ENCODE data around the gene MR1.

MR1 gene

GRCh38 chr1:181089017-181089675, 55.4 kb downstream of the MR1 start:
- Histone ChIP-seq H3K4me3 (ENCODE audit: insufficient read depth, low read depth, low read length, poor library complexity, severe bottlenecking) (peak overlapping the region; percentile 92), H3K4me1 (ENCODE audit: control insufficient read depth, insufficient read depth, low read length, poor library complexity, severe bottlenecking) (peaks cover 11% of the 10 kb centered on the region), H3K9me3 (ENCODE audit: control insufficient read depth, low read length) (no peaks in the 10 kb centered on the region), H3K36me3 (ENCODE audit: control insufficient read depth, insufficient read depth, low read length) (no peaks in the 10 kb centered on the region), H3K27me3 (replicated peaks; ENCODE audit: control insufficient read depth, insufficient read depth, low read length, poor library complexity, severe bottlenecking) (no peaks in the 10 kb centered on the region), H3K27ac (ENCODE audit: insufficient read depth, low read length, poor library complexity, severe bottlenecking) (peak overlapping the region; percentile 99)
- DNase-seq: peak in 2 of 3 donors; percentile 12 to 15

GRCh38 chr1:181089676-181090544, 56.1 kb downstream of the MR1 start:
- H3K4me1 ChIP-seq (ENCODE audit: control insufficient read depth, insufficient read depth, low read length, poor library complexity, severe bottlenecking): peaks cover 11% of the 10 kb centered on the region
- H3K27ac ChIP-seq (ENCODE audit: insufficient read depth, low read length, poor library complexity, severe bottlenecking): peak overlapping the region; percentile 99
- peak; percentile 81 to 82 (median 82) for DNase-seq

DNA sequence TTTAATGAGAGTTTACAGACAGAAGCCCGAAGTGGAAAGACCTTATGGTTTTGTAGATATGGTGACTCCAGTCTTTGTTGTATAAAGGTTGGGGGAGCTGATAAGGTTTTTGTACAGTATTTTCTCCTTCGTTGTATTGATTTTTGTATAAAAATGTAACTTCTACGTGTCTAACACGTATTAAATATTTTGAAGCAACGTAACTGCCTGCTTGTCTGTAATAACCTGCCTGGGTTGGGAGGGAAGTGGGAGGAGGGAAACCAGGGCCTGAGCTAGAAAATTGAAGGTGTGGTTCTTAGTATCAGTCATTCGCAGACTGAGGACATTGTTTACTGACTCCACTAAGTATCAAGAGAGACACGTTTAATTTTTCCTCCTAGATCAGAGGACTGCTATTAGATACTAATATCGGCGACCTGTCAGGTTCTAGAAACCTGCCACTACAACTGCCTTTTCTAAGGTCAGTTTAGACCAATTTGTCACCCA, 56.9 kb downstream of the MR1 start:
- Histone ChIP-seq H3K36me3 (ENCODE audit: control insufficient read depth, insufficient read depth, low read length) (no peaks in the 10 kb centered on the region), H3K27me3 (replicated peaks; ENCODE audit: control insufficient read depth, insufficient read depth, low read length, poor library complexity, severe bottlenecking) (no peaks in the 10 kb centered on the region), H3K4me3 (ENCODE audit: insufficient read depth, low read depth, low read length, poor library complexity, severe bottlenecking) (peak overlapping the region; percentile 92), H3K27ac (ENCODE audit: insufficient read depth, low read length, poor library complexity, severe bottlenecking) (peak overlapping the region; percentile 99), H3K4me1 (ENCODE audit: control insufficient read depth, insufficient read depth, low read length, poor library complexity, severe bottlenecking) (peaks cover 11% of the 10 kb centered on the region), H3K9me3 (ENCODE audit: control insufficient read depth, low read length) (no peaks in the 10 kb centered on the region)
- DNase-seq: peak in 2 of 3 donors; percentile 8 to 24

More at GRCh38 chr1:181089676-181090544, 56.1 kb downstream of the MR1 start:
- Histone ChIP-seq H3K4me3 (ENCODE audit: insufficient read depth, low read depth, low read length, poor library complexity, severe bottlenecking) (peak overlapping the region; percentile 92), H3K9me3 (ENCODE audit: control insufficient read depth, low read length) (no peaks in the 10 kb centered on the region), H3K36me3 (ENCODE audit: control insufficient read depth, insufficient read depth, low read length) (no peaks in the 10 kb centered on the region), H3K27me3 (replicated peaks; ENCODE audit: control insufficient read depth, insufficient read depth, low read length, poor library complexity, severe bottlenecking) (no peaks in the 10 kb centered on the region)

GRCh38 chr1:181091309-181092040, 57.7 kb downstream of the MR1 start:
- H3K36me3 ChIP-seq (ENCODE audit: control insufficient read depth, insufficient read depth, low read length): no peaks in the 10 kb centered on the region
- peaks cover 11% of the 10 kb centered on the region for H3K4me1 ChIP-seq (ENCODE audit: control insufficient read depth, insufficient read depth, low read length, poor library complexity, severe bottlenecking)
- H3K27ac ChIP-seq (ENCODE audit: insufficient read depth, low read length, poor library complexity, severe bottlenecking): peak overlapping the region; percentile 99
- no peak for DNase-seq
- H3K4me3 ChIP-seq (ENCODE audit: insufficient read depth, low read depth, low read length, poor library complexity, severe bottlenecking): peak overlapping the region; percentile 92
- no peaks in the 10 kb centered on the region for H3K9me3 ChIP-seq (ENCODE audit: control insufficient read depth, low read length)
- H3K27me3 ChIP-seq (replicated peaks; ENCODE audit: control insufficient read depth, insufficient read depth, low read length, poor library complexity, severe bottlenecking): no peaks in the 10 kb centered on the region

GRCh38 chr1:181092056-181092455, 58.3 kb downstream of the MR1 start:
- H3K27me3 ChIP-seq (replicated peaks; ENCODE audit: control insufficient read depth, insufficient read depth, low read length, poor library complexity, severe bottlenecking): no peaks in the 10 kb centered on the region
- H3K27ac ChIP-seq (ENCODE audit: insufficient read depth, low read length, poor library complexity, severe bottlenecking): no peak overlapping the region
- peaks cover 11% of the 10 kb centered on the region for H3K4me1 ChIP-seq (ENCODE audit: control insufficient read depth, insufficient read depth, low read length, poor library complexity, severe bottlenecking)
- no peak overlapping the region for H3K4me3 ChIP-seq (ENCODE audit: insufficient read depth, low read depth, low read length, poor library complexity, severe bottlenecking)
- no peak for DNase-seq
- no peaks in the 10 kb centered on the region for H3K36me3 ChIP-seq (ENCODE audit: control insufficient read depth, insufficient read depth, low read length)
- H3K9me3 ChIP-seq (ENCODE audit: control insufficient read depth, low read length): no peaks in the 10 kb centered on the region

DNA sequence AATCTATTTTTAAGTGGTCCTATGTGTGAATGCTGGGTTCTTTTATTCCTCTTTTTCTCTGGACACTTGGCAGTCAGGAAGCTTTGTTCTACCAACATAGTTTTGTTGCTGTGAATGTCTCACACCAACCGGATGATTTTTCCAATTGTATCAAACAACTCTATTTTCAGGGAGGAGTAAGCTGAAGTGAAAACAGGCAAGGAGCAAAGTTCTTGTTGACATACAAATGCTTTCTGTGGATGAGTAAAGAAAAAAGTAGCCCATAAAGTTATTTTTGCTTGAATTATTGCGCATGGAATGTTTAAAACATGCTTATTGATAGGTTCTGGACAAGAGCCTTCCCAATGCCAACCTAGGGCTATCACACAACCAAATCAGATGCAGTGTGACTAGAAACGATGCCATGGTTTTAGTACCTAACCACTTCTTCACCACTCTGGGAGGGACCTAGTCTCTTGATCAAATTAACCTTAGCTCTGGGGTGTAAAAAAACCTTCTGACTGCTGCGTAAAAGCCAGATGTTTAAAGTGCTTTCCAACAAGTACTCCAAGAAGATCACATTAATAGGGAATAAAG, 59.2 kb downstream of the MR1 start:
- no peaks in the 10 kb centered on the region for H3K27me3 ChIP-seq (replicated peaks; ENCODE audit: control insufficient read depth, insufficient read depth, low read length, poor library complexity, severe bottlenecking)
- no peaks in the 10 kb centered on the region for H3K9me3 ChIP-seq (ENCODE audit: control insufficient read depth, low read length)
- no peak for DNase-seq
- H3K27ac ChIP-seq (ENCODE audit: insufficient read depth, low read length, poor library complexity, severe bottlenecking): no peak overlapping the region
- H3K4me3 ChIP-seq (ENCODE audit: insufficient read depth, low read depth, low read length, poor library complexity, severe bottlenecking): no peak overlapping the region
- peaks cover 11% of the 10 kb centered on the region for H3K4me1 ChIP-seq (ENCODE audit: control insufficient read depth, insufficient read depth, low read length, poor library complexity, severe bottlenecking)
- no peaks in the 10 kb centered on the region for H3K36me3 ChIP-seq (ENCODE audit: control insufficient read depth, insufficient read depth, low read length)

GRCh38 chr1:181094416-181095212, 60.8 kb downstream of the MR1 start:
- DNase-seq: no peak
- Histone ChIP-seq H3K9me3 (ENCODE audit: control insufficient read depth, low read length) (no peaks in the 10 kb centered on the region), H3K27me3 (replicated peaks; ENCODE audit: control insufficient read depth, insufficient read depth, low read length, poor library complexity, severe bottlenecking) (no peaks in the 10 kb centered on the region), H3K4me1 (ENCODE audit: control insufficient read depth, insufficient read depth, low read length, poor library complexity, severe bottlenecking) (peaks cover 14% of the 10 kb centered on the region), H3K36me3 (ENCODE audit: control insufficient read depth, insufficient read depth, low read length) (no peaks in the 10 kb centered on the region), H3K4me3 (ENCODE audit: insufficient read depth, low read depth, low read length, poor library complexity, severe bottlenecking) (no peak overlapping the region), H3K27ac (ENCODE audit: insufficient read depth, low read length, poor library complexity, severe bottlenecking) (no peak overlapping the region)

- H3K27me3 ChIP-seq (replicated peaks; ENCODE audit: control insufficient read depth, insufficient read depth, low read length, poor library complexity, severe bottlenecking): no peaks in the 10 kb centered on the region
- peaks cover 20% of the 10 kb centered on the region for H3K4me1 ChIP-seq (ENCODE audit: control insufficient read depth, insufficient read depth, low read length, poor library complexity, severe bottlenecking)
- no peaks in the 10 kb centered on the region for H3K36me3 ChIP-seq (ENCODE audit: control insufficient read depth, insufficient read depth, low read length)
- no peak overlapping the region for H3K4me3 ChIP-seq (ENCODE audit: insufficient read depth, low read depth, low read length, poor library complexity, severe bottlenecking)
- H3K9me3 ChIP-seq (ENCODE audit: control insufficient read depth, low read length): no peaks in the 10 kb centered on the region
- no peak for DNase-seq
- H3K27ac ChIP-seq (ENCODE audit: insufficient read depth, low read length, poor library complexity, severe bottlenecking): no peak overlapping the region
These were observed 61.5 kb downstream of the MR1 start for GRCh38 chr1:181095260-181095659.

GRCh38 chr1:181095763-181096184, 62.0 kb downstream of the MR1 start:
- Histone ChIP-seq H3K27ac (ENCODE audit: insufficient read depth, low read length, poor library complexity, severe bottlenecking) (no peak overlapping the region), H3K27me3 (replicated peaks; ENCODE audit: control insufficient read depth, insufficient read depth, low read length, poor library complexity, severe bottlenecking) (no peaks in the 10 kb centered on the region), H3K4me1 (ENCODE audit: control insufficient read depth, insufficient read depth, low read length, poor library complexity, severe bottlenecking) (peaks cover 16% of the 10 kb centered on the region), H3K36me3 (ENCODE audit: control insufficient read depth, insufficient read depth, low read length) (no peaks in the 10 kb centered on the region), H3K4me3 (ENCODE audit: insufficient read depth, low read depth, low read length, poor library complexity, severe bottlenecking) (no peak overlapping the region), H3K9me3 (ENCODE audit: control insufficient read depth, low read length) (no peaks in the 10 kb centered on the region)
- no peak for DNase-seq
